ENCODE data around the gene MEGF9.

- TF ChIP-seq CTCF (IDR thresholded peaks at IDR 0.05; ENCODE audit: extremely low read depth in 1 of 2, insufficient read depth in 1 of 2, low read depth in 1 of 2, low read length in 2 of 2) (no peak), MAX (IDR thresholded peaks at IDR 0.05; ENCODE audit: insufficient read depth, insufficient read length) (no peak), POLR2AphosphoS5 (IDR thresholded peaks at IDR 0.05; ENCODE audit: insufficient read depth, low read depth, low read length) (no peak), POLR2A (IDR thresholded peaks at IDR 0.05; ENCODE audit: low read depth, low read length) (no peak), GATA2 (IDR thresholded peaks at IDR 0.05; ENCODE audit: insufficient read depth, insufficient read length, low read depth, low read length) (no peak), JUN (IDR thresholded peaks at IDR 0.05; ENCODE audit: borderline replicate concordance, insufficient read depth, insufficient read length, low read depth) (no peak)
Observed at GRCh38 chr9:120643061-120643460, 71.2 kb downstream of the MEGF9 start.
